Activated CD8-positive, alpha-beta T cell treated with anti-CD3 and anti-CD28 coated beads, Interleukin-2, amount 10 ng/mL, durations not matched to agents 7 days and 5 days (primary cell): ENCODE measurements around the gene DPYSL3. TPM values are rescaled to one million over a fixed set of nuclear protein-coding genes. Genes with fewer than 3 reads are reported as not detected.
"Not testable (repeated sequence)": the region's sequence is repeated elsewhere in the genome, so short reads cannot be mapped to it uniquely, and the experiment has no call there.

Experiments used
- ATAC-seq: fragments of 150-1000 bp; cut with Tn5 transposase; one replicate; pipeline ENCODE4 v1.10.0; 2021; ENCODE audit warnings: moderate library complexity
- CTCF ChIA-PET: fragments of 350-600 bp; sonication (Branson Sonifier 250); formaldehyde crosslinking; loops from one replicate; lab custom pipeline; 2021; ENCODE audit warnings: antibody characterized with exemption; lab: Charles Lee
- POLR2A ChIA-PET: fragments of 350-600 bp; sonication (Branson Sonifier 250); formaldehyde crosslinking; loops from one replicate; lab custom pipeline; 2021; ENCODE audit warnings: antibody characterized with exemption; lab: Charles Lee
- DNase-seq: peaks from one replicate; pipeline ENCODE4 v3.0.0-alpha.2; 2020
- H3K27ac Mint-ChIP-seq: one replicate; pipeline ENCODE4 v1.8.0; 2021; ENCODE audit warnings: mild to moderate bottlenecking, mixed read lengths
- H3K27me3 Mint-ChIP-seq: one replicate; pipeline ENCODE4 v1.8.0; 2021; ENCODE audit warnings: low read depth, mixed read lengths
- H3K36me3 Mint-ChIP-seq: one replicate; pipeline ENCODE4 v1.8.0; 2021; ENCODE audit warnings: low read depth, mixed read lengths
- H3K4me1 Mint-ChIP-seq: one replicate; pipeline ENCODE4 v1.8.0; 2021; ENCODE audit warnings: low read depth, mixed read lengths
- H3K4me3 Mint-ChIP-seq: one replicate; pipeline ENCODE4 v1.8.0; 2021; ENCODE audit warnings: mild to moderate bottlenecking, mixed read lengths
- H3K9me3 Mint-ChIP-seq: one replicate; pipeline ENCODE4 v1.8.0; 2022; ENCODE audit warnings: mixed read lengths; ENCODE audit not compliant: insufficient read depth
- total RNA-seq, 2 experiments: library from RNA; stranded (reverse); gene quantifications; one replicate each; pipeline ENCODE4 v1.2.3, GENCODE V29; 2021

The DPYSL3 gene
- under 1 TPM in 1 of 2 experiments, not detected in 1; 0.23 TPM for total RNA-seq

DNA sequence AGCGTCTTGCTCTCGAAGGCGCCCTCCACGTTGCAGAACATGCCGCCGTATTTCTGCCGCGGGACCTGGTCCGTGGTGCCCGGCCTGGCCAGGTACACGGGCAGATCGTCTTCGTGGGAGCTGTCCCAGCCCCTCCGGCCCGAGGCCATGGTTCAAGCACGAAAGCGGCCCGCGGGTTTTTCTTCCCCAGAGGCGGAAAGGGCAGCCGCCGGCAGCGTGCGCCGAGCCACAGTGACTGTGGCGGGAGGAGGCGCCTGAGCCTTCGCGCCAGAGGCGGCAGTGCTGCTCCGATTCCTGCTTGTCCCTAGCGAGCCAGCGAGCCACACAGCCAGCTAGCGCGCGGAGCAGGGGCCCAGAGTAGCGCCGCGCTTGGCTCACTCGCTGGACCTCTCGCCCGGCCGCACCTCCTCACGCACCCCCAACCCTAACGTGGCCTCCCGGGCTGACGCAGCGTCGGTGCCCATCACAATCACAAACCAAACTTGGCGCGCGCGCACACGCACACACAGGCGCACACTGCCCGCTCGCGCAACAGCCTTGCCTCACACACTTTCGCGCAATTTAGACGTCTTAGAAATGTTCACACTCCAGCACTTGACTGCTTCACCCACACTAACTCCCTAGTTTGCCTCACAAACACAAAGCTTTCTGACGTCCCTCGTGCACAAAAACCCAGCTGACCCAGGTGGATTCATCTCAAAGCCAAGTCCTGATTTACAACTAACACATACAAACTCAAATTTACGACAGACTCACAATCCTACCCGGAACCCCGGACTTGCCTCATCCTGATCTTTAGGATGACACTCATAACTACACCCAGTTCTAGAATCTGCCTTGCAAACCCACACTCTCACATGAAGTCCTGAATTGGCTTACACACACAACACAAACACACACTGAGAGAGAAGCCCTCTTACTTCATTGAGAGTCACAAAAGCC, at the start of gene DPYSL3:
Gene DPYSL3, minus strand, starts transcription at position 359 of the 942 bp plus-strand sequence. Its CDS starts 210 bp downstream, at position 149.
- H3K27ac Mint-ChIP-seq, result no peak within 1 kb of the TSS
- H3K36me3 Mint-ChIP-seq, result peaks cover 2% of the 10 kb centered on the region
- H3K4me1 Mint-ChIP-seq, result peaks cover 9% of the 10 kb centered on the region
- H3K9me3 Mint-ChIP-seq, result no peaks in the 10 kb centered on the region
- POLR2A ChIA-PET, result no interaction called here
- H3K4me3 Mint-ChIP-seq, result peak within 1 kb of the TSS; percentile 42
- DNase-seq, result no peak
- ATAC-seq, result peak; percentile 47
- H3K27me3 Mint-ChIP-seq, result peaks cover 35% of the 10 kb centered on the region
- CTCF ChIA-PET, result no interaction called here

DNA sequence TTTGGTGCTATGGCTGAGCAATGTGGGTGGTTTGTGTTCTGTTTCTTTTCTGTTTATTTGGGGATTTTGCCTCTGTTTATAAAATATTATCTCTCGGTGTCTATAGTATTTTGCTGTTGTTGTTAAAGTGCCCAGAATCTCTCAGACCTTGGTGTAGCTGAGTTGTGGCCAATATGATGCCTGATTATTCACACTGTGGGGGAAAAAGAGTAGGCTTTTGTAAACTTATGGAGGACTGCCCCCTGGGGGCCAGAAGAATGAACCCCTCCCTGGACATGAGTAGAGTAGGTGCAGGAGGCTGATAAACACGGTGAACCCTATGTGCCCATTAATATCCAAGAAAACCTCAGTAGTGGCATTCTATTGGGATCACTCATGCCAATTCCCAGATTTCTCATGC, 49.0 kb upstream of the DPYSL3 start:
- ATAC-seq (no peak), DNase-seq (no peak)
- ChIA-PET CTCF (no interaction called here), POLR2A (no interaction called here)
- no peaks in the 10 kb centered on the region for H3K36me3 Mint-ChIP-seq
- no peaks in the 10 kb centered on the region for H3K9me3 Mint-ChIP-seq
- H3K4me3 Mint-ChIP-seq, result no peak overlapping the region
- H3K27me3 Mint-ChIP-seq, result no peaks in the 10 kb centered on the region
- no peak overlapping the region for H3K27ac Mint-ChIP-seq
- no peaks in the 10 kb centered on the region for H3K4me1 Mint-ChIP-seq

DNA sequence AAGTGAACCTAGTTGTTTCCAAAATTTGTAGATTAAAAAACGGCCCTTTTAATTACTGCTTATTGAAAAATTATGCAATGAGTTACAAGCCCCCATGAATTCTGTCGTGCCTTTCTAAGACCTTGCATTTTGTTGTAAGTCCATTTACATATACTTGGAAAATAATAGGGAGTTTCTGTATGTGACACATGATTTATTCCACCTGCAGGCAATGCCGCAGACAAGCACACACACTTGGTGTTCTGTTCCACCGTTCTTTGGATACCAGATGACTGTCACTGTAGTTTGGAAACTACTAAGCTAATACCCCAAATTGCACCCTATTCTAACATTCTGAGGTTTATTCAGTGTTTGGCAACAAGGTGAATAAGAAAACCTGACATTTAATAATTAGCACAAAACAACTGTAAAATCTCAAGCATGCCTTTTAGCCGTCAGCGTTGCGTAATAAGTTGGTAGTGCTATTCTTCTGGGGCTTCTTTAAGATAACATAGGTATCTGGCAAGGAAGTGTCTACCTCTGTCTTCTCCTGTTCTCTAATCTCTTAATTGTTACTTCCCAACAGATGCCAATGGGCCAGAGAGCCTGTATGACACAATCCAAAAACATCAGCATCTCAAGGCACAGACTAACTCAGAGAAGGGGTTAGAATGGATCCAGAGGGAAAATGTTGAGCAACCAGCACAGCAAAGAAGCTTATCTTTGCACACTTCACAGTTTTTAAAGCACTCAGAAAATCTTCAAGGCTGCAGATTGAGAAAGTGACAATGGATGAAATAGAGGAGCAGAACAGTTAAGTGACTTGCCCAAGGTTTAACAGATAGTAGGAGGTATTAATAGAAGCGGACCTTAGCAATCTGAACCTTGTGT, 48.2 kb upstream of the DPYSL3 start:
- Mint-ChIP-seq H3K4me3 (no peak overlapping the region), H3K9me3 (no peaks in the 10 kb centered on the region), H3K27me3 (no peaks in the 10 kb centered on the region), H3K4me1 (no peaks in the 10 kb centered on the region), H3K36me3 (no peaks in the 10 kb centered on the region), H3K27ac (no peak overlapping the region)
- CTCF ChIA-PET, result no interaction called here
- ATAC-seq (no peak), DNase-seq (no peak)
- POLR2A ChIA-PET, result no interaction called here

DNA sequence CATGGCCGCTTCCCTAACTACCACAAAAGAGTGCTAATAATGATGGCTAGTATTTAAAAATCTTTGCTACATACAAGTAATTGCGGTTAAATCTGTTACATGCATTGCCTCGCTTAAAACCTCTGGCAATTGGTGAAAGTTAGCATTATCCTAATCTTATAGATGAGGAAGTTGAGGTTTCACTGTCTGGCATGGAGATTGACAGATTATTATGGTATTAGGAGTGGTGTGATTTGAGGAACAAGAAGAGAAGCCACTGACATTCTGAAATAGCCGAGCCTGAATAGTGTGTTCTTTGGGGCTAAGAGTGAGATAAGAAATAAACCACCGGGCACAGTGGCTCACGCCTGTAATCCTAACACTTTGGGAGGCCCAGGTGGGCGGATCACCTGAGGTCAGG, 45.3 kb upstream of the DPYSL3 start:
- no peaks in the 10 kb centered on the region for H3K36me3 Mint-ChIP-seq
- H3K4me1 Mint-ChIP-seq, result no peaks in the 10 kb centered on the region
- H3K4me3 Mint-ChIP-seq, result no peak overlapping the region
- H3K27ac Mint-ChIP-seq, result no peak overlapping the region
- no peaks in the 10 kb centered on the region for H3K9me3 Mint-ChIP-seq
- CTCF ChIA-PET, result no interaction called here
- DNase-seq (no peak), ATAC-seq (no peak)
- POLR2A ChIA-PET, result interaction anchor here (0.7 kb wide), 1 partner anchor 14 kb away, joined by 3 read pairs; no protein-coding TSS in a partner anchor
- no peaks in the 10 kb centered on the region for H3K27me3 Mint-ChIP-seq

DNA sequence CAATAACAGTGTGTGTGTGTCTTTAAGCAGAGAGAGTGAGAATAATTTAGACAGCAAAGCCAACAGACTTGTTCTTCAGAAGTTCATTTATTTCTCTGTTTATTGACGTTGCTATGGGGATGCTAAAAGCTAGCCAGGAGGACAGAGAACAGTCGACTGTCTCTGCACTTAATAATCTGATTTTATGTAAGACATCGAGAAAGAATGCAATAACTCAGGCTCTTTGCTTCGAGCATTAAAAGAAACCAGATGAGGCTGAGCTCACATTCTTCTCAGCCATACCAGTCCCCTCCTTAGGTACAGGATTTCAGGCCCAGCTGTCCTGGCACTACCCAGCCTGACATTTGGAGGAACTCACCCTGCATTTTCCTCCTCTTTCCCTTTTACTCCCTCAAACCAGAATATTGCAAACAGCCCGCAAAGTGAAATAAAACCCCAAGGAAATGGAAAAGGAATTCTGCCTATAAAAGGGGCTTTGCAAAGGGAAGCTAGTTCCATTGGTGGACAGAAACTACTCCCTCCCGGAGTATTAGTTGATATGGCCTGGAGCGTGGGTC, 44.5 kb upstream of the DPYSL3 start:
- no peak overlapping the region for H3K4me3 Mint-ChIP-seq
- no peak for DNase-seq
- POLR2A ChIA-PET, result interaction anchor here (0.7 kb wide), 1 partner anchor 13 kb away, joined by 3 read pairs; no protein-coding TSS in a partner anchor
- no peaks in the 10 kb centered on the region for H3K36me3 Mint-ChIP-seq
- CTCF ChIA-PET, result no interaction called here
- no peaks in the 10 kb centered on the region for H3K9me3 Mint-ChIP-seq
- no peak for ATAC-seq
- no peaks in the 10 kb centered on the region for H3K4me1 Mint-ChIP-seq
- no peaks in the 10 kb centered on the region for H3K27me3 Mint-ChIP-seq
- H3K27ac Mint-ChIP-seq, result no peak overlapping the region

DNA sequence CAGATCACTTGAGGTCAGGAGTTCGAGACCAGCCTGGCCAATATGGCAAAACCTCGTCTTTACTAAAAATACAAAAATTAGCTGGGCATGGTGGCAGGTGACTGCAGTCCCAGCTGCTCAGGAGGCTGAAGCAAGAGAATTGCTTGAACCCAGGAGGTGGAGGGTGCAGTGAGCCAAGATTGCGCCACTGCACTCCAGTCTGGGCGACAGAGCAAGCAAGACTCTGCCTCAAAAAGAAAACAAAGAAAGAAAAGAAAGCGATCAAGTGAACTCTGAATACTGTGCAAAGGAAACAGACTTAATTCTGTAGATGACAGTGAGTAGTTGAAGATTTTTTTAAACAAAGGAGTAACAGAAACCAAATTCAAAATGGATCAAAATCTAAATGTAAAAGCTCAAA, 43.9 kb upstream of the DPYSL3 start:
- H3K4me3 Mint-ChIP-seq, H3K9me3 Mint-ChIP-seq, H3K4me1 Mint-ChIP-seq, DNase-seq, H3K36me3 Mint-ChIP-seq, H3K27me3 Mint-ChIP-seq, CTCF ChIA-PET, ATAC-seq, POLR2A ChIA-PET, H3K27ac Mint-ChIP-seq: not testable (repeated sequence)

DNA sequence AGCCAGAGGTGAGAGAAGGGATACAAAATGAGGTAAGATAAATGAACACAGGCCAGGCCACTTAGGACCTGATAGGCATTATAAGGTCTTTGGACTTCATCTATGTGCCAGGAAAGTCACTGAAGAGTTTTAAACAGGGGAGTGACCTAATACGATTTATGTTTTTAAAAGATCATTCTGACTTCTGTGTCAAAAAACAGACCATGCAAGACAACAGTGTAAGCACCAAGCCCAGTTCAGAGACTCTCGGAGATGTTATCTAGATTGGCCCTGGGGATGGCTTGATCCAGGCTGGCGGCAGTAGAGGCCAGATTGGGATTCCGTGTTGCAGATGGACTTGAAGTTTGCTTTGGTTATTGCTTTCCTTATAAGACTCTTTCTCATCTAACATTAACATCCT, 43.0 kb upstream of the DPYSL3 start:
- no peaks in the 10 kb centered on the region for H3K36me3 Mint-ChIP-seq
- H3K27ac Mint-ChIP-seq, result no peak overlapping the region
- H3K9me3 Mint-ChIP-seq, result no peaks in the 10 kb centered on the region
- no peak overlapping the region for H3K4me3 Mint-ChIP-seq
- ChIA-PET CTCF (no interaction called here), POLR2A (no interaction called here)
- H3K4me1 Mint-ChIP-seq, result no peaks in the 10 kb centered on the region
- no peaks in the 10 kb centered on the region for H3K27me3 Mint-ChIP-seq
- ATAC-seq, result no peak
- DNase-seq, result no peak

DNA sequence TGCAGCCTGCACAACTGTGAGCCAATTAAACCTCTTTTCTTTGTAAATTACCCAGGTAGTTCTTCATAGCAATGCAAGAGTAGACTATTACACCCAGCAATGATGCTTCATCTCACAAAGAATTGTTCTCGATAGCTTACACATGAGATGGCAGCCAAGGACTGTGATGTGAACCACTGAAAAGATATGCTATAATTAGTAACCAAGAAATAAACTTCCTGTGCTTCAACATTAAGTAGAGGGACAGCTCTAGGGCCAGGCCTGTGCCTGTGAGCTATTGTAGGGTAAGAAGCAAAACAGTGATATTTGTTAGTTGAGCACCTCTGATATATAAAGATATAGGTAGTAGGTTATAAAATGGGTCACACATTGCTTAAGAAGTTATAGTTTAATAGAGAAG, 41.8 kb upstream of the DPYSL3 start:
- Mint-ChIP-seq H3K27me3 (no peaks in the 10 kb centered on the region), H3K4me1 (no peaks in the 10 kb centered on the region), H3K36me3 (no peaks in the 10 kb centered on the region), H3K27ac (no peak overlapping the region), H3K9me3 (no peaks in the 10 kb centered on the region), H3K4me3 (no peak overlapping the region)
- no peak for DNase-seq
- ATAC-seq, result no peak
- POLR2A ChIA-PET, result no interaction called here
- CTCF ChIA-PET, result no interaction called here

DNA sequence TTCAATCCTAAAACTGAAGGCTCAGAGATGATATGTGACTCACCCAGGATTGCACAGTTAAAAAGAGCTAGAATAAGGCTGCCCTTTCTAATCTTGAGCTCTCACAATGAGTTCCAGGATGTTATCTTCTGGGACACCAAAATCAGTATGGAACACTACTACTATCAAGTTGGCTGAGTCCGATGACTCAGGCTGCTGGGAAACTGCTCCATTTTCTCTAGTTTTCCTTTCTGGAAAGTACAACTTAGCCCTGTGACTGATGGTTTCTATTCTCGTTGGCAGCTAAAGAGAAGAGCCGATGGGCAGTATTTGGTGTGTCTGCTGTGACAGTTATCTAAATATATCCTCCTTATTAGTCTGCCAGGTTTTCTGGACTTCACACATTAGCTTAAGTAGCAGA, 37.9 kb upstream of the DPYSL3 start:
- Mint-ChIP-seq H3K36me3 (no peaks in the 10 kb centered on the region), H3K27me3 (no peaks in the 10 kb centered on the region), H3K4me1 (no peaks in the 10 kb centered on the region), H3K9me3 (no peaks in the 10 kb centered on the region), H3K4me3 (no peak overlapping the region), H3K27ac (no peak overlapping the region)
- POLR2A ChIA-PET, result no interaction called here
- ATAC-seq, result no peak
- no peak for DNase-seq
- CTCF ChIA-PET, result no interaction called here

DNA sequence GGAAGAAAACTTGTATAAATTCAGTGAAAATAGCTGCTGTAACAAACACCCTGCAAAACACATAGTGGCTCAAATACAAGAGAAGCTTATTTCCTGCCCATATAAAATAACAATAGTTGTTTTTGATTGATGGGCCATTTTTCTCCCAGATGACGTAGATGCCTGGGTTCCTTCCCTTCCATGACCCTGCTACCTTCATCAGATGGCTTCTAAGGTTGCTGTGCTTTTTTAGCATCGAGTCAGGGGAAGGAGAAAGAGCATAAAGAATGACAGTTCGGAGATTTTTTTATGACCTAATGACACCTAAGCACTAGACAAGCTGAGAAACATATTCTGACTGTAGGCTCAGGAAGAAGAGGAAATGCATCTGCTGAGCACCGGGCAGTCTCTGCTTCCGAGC, 34.7 kb upstream of the DPYSL3 start:
- Mint-ChIP-seq H3K27ac (no peak overlapping the region), H3K36me3 (no peaks in the 10 kb centered on the region), H3K9me3 (no peaks in the 10 kb centered on the region), H3K4me1 (no peaks in the 10 kb centered on the region), H3K27me3 (no peaks in the 10 kb centered on the region), H3K4me3 (no peak overlapping the region)
- POLR2A ChIA-PET, result no interaction called here
- CTCF ChIA-PET, result no interaction called here
- DNase-seq, result no peak
- no peak for ATAC-seq

DNA sequence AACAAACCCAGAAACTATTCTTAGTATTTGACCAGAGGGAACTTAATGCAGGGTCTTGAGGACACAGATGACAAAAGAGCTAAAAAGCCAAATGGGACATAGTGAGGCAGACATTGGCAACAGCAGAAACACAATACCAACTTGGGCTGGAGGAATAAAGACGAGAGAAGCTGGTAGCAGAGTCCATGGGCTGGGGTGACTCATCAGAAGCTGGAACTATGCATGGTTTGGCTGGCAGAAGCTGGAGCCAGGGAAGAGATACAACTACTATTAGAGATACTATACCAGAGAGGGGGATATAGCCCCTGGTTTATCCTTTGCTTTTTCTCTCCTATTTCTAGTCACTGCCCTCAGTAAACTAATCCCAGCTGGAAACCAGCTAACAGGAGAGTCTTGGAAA, 29.2 kb upstream of the DPYSL3 start:
- no peaks in the 10 kb centered on the region for H3K4me1 Mint-ChIP-seq
- H3K4me3 Mint-ChIP-seq, result no peak overlapping the region

DNA sequence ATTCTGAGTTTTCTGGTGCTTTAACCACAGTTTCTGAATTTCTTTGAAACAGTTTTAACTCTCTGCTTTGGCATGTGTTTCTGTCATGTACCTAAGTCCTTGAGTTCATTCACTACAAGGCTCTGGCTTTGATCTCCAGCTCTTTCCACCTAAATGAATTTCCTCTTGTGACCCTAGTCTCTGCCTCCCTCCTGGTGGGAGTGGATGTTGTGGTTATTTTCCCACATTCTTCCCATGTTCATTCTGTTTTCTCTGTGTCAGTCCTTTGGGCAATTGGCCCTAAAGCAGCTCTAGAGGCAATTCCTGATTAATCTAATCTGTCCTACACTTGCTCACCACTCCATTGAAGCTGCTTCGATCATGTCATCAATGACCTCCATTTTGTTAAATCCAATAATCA, 28.4 kb upstream of the DPYSL3 start:
- Mint-ChIP-seq H3K4me1 (no peaks in the 10 kb centered on the region), H3K27me3 (no peaks in the 10 kb centered on the region), H3K9me3 (no peaks in the 10 kb centered on the region), H3K36me3 (no peaks in the 10 kb centered on the region), H3K4me3 (no peak overlapping the region), H3K27ac (no peak overlapping the region)
- DNase-seq (no peak), ATAC-seq (no peak)
- CTCF ChIA-PET, result no interaction called here
- POLR2A ChIA-PET, result no interaction called here

More for the DNA sequence above, 29.2 kb upstream of the DPYSL3 start:
- Mint-ChIP-seq H3K36me3 (no peaks in the 10 kb centered on the region), H3K27ac (no peak overlapping the region), H3K27me3 (no peaks in the 10 kb centered on the region), H3K9me3 (no peaks in the 10 kb centered on the region)
- ATAC-seq (no peak), DNase-seq (no peak)
- CTCF ChIA-PET, result no interaction called here
- POLR2A ChIA-PET, result no interaction called here
